Suprapubic skin (tissue), 4 donors: ENCODE results near the gene TTC28. TPM values are rescaled to one million over a fixed set of nuclear protein-coding genes. Genes with fewer than 3 reads are reported as not detected.

ENCODE experiments used
- DNase-seq, 2 donors: peaks; one replicate each; pipeline ENCODE4 v3.0.0-alpha.2; 2019; ENCODE audit warnings: low spot score in 2 of 2
- H3K27ac ChIP-seq: fragments of 200-600 bp; sonication (generic); one replicate; pipeline ENCODE4 v1.5.1; 2019
- H3K27me3 ChIP-seq: fragments of 200-600 bp; sonication (generic); one replicate; pipeline ENCODE4 v1.5.1; 2019
- H3K36me3 ChIP-seq: fragments of 200-600 bp; sonication (generic); one replicate; pipeline ENCODE4 v1.5.1; 2019
- H3K4me1 ChIP-seq: fragments of 200-600 bp; sonication (generic); one replicate; pipeline ENCODE4 v1.5.1; 2019
- H3K4me3 ChIP-seq: fragments of 200-600 bp; sonication (generic); one replicate; pipeline ENCODE4 v1.5.1; 2019; ENCODE audit warnings: mild to moderate bottlenecking
- H3K9me3 ChIP-seq: fragments of 200-600 bp; sonication (generic); one replicate; pipeline ENCODE4 v1.5.1; 2019
- EP300 ChIP-seq: sonication (generic); formaldehyde crosslinking; IDR thresholded peaks from one replicate; pipeline ENCODE4 v1.6.1; 2017; ENCODE audit warnings: antibody characterized with exemption
- POLR2A ChIP-seq, 2 donors: fragments of 450-650 bp; IDR thresholded peaks; one replicate each; pipeline ENCODE4 v1.6.1; 2017; ENCODE audit warnings: antibody characterized with exemption in 2 of 2, mild to moderate bottlenecking in 2 of 2, moderate library complexity in 2 of 2
- POLR2AphosphoS5 ChIP-seq, 3 donors: sonication (generic); formaldehyde crosslinking; IDR thresholded peaks; one replicate each; pipeline ENCODE4 v1.6.1; 2017; ENCODE audit warnings: antibody characterized with exemption in 3 of 3
- WGBS: methylation state at CpG from one replicate; pipeline ENCODE4 v1.1.5; 2018; 5-methylcytosine and 5-hydroxymethylcytosine counted together
- total RNA-seq, 4 donors: library from RNA; depleted of rRNA; stranded (reverse); fragments of >200 nt; gene quantifications; one replicate each; pipeline ENCODE4 v1.1.0, GENCODE V29; 2016
- TF ChIP-seq, protein P1 (sequence below), 2 donors: fragments of 200-600 bp in 1 of 2; fragments of 450-650 bp in 1 of 2; sonication (generic) in 1 of 2; IDR thresholded peaks; one replicate each; pipeline ENCODE4 v1.5.1; 2016 to 2019; ENCODE audit warnings: antibody characterized with exemption in 2 of 2, mild to moderate bottlenecking in 1 of 2, moderate library complexity in 1 of 2

The TTC28 gene
- total RNA-seq, 4 donors from 2014 or later = 8.1 to 23.1 (median 11.7) TPM

DNA sequence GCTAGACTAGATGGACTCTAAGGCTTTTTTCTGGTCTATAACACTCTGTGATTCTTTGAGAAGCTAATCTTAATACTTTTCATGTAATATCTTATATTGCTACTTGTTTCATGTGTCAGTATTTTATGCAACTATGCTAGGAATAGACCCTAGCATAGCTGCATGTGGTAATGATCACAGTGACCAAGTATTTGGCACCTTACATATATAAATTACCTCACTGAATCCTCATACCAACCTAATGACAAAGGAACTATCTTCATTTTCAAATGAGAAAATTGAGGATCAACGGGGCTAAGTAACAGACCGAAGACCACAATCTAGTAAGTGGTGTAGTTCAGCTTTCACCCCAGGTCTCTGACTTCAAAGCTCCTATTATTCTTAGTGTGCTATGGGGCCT lies 433.2 kb downstream of the TTC28 start:
- Histone ChIP-seq H3K27ac (no peak overlapping the region), H3K36me3 (no peaks in the 10 kb centered on the region), H3K27me3 (no peaks in the 10 kb centered on the region), H3K4me1 (peaks cover 8% of the 10 kb centered on the region), H3K4me3 (no peak overlapping the region), H3K9me3 (no peaks in the 10 kb centered on the region)
- TF ChIP-seq EP300 (no peak), POLR2AphosphoS5 (IDR thresholded peaks at IDR 0.05) (no peak), POLR2A (IDR thresholded peaks at IDR 0.05) (no peak)
- TF ChIP-seq, protein P1, sequence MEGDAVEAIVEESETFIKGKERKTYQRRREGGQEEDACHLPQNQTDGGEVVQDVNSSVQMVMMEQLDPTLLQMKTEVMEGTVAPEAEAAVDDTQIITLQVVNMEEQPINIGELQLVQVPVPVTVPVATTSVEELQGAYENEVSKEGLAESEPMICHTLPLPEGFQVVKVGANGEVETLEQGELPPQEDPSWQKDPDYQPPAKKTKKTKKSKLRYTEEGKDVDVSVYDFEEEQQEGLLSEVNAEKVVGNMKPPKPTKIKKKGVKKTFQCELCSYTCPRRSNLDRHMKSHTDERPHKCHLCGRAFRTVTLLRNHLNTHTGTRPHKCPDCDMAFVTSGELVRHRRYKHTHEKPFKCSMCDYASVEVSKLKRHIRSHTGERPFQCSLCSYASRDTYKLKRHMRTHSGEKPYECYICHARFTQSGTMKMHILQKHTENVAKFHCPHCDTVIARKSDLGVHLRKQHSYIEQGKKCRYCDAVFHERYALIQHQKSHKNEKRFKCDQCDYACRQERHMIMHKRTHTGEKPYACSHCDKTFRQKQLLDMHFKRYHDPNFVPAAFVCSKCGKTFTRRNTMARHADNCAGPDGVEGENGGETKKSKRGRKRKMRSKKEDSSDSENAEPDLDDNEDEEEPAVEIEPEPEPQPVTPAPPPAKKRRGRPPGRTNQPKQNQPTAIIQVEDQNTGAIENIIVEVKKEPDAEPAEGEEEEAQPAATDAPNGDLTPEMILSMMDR (IDR thresholded peaks at IDR 0.05) = no peak
- DNase-seq = no peak
- 78% methylated on average over 2 of the region's 2 CpGs for WGBS

DNA sequence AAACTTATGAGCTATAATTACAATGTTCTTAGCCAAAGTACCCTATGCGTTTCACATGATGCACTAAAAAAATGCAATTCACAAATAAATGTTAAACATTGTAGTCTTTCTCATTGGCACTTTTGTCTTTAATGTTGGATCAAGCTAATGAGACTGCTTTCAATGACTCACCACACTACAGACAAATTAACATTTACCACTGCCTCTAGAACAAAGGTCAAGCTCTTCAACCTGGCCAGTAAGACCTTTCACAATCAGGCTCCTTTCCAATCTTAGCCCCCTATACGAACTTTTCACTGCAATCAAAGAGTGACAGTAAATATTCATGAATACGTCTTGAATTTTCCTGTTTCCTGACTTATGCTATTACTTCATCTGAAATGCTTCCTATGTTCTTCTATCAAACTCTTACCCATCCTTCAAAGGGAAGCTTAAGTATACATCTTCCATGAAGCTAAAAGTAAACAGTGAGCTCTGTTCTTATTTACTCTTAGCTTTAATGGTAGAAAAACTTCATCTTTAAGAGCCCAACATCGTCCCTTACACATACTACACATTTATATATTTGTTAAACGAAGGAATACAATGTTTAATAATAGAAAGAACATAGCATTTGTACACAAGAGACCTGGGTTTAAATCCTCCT lies 433.9 kb downstream of the TTC28 start:
- no peak for TF ChIP-seq EP300
- no peak overlapping the region for H3K4me3 ChIP-seq
- no peaks in the 10 kb centered on the region for H3K36me3 ChIP-seq
- WGBS = 91% methylated on average over 5 of the region's 5 CpGs
- H3K27me3 ChIP-seq = no peaks in the 10 kb centered on the region
- DNase-seq = no peak
- H3K27ac ChIP-seq = no peak overlapping the region
- H3K9me3 ChIP-seq = no peaks in the 10 kb centered on the region
- H3K4me1 ChIP-seq = peaks cover 8% of the 10 kb centered on the region

DNA sequence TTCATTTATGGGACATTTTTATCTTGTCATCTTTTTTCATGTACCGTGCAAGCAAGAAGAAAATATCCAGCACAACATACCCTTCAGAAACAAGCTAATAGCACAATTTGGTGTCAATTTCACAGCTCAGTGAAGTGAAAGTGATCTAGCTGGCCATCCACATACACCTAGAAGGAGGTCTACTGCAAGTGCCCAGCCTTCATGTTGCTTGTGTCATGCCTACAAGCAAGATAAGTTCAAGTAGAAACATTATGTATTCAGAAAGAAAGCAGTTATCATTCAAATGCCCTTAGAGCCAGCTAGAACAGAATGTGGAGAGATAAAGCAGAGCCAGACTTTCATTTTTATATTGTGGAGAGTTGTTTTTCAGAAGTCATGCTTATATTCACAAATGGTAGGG lies 434.9 kb downstream of the TTC28 start:
- whole genome bisulfite sequencing = 87% methylated on average over 1 of the region's 1 CpG
- Histone ChIP-seq H3K4me1 (peaks cover 8% of the 10 kb centered on the region), H3K4me3 (no peak overlapping the region), H3K36me3 (no peaks in the 10 kb centered on the region), H3K9me3 (no peaks in the 10 kb centered on the region), H3K27me3 (no peaks in the 10 kb centered on the region), H3K27ac (no peak overlapping the region)
- TF ChIP-seq EP300 = no peak
- no peak for TF ChIP-seq POLR2AphosphoS5 (IDR thresholded peaks at IDR 0.05)
- DNase-seq = no peak

DNA sequence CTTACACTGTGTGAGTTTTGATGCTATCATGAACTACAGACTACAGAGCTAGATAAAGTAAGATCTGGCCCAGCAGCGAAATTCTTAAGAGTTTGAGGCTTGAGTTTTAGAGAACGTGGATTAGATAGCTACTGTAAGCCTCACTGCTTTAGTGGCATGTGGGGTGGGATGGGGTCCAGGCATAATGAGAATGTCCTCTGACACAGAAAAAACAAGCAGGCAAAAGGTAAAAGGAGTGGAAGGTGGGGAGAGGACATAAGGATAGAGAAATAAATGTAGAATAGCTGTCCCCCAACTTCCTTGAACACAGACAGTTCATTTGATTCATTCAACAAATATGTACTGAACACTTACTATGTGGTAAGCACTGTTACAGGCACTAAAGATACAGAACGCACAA lies 436.1 kb downstream of the TTC28 start:
- Histone ChIP-seq H3K27me3 (no peaks in the 10 kb centered on the region), H3K4me3 (no peak overlapping the region), H3K9me3 (no peaks in the 10 kb centered on the region), H3K27ac (no peak overlapping the region), H3K4me1 (peaks cover 8% of the 10 kb centered on the region), H3K36me3 (no peaks in the 10 kb centered on the region)
- DNase-seq = no peak
- 89% methylated on average over 3 of the region's 3 CpGs for WGBS
- TF ChIP-seq POLR2A (IDR thresholded peaks at IDR 0.05) (no peak), EP300 (no peak), POLR2AphosphoS5 (IDR thresholded peaks at IDR 0.05) (no peak)
- TF ChIP-seq, protein P1 (IDR thresholded peaks at IDR 0.05) = no peak

DNA sequence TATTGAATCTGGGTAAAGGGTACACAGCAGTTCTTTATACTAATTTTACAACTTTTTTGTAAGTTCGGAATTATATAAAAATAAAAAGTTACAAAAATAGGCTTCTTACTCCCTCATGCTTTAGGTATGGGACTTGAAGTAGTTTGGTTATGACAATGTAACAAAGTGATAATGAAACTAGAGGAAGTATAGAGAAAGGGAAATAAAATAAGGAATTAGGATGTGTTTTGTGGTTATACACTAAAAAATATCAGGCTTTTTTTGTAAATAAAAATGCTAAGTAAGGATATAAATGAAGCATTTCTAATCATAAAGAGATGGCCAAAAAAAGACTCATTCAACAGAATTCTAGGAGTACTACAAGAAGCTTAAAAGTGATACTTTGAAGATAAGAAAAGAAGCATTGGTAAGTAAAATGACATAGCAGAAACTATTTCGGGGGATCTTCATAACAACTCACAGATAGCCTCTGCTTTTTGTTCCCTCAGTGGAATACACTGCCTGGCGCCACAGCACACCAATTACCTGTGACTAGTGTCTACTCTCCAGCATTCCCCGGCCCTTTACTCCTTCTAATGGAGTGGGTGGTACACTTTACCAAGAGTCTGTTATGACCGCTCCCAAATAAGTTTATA lies 437.9 kb downstream of the TTC28 start:
- Histone ChIP-seq H3K9me3 (no peaks in the 10 kb centered on the region), H3K4me1 (peaks cover under 1% of the 10 kb centered on the region), H3K27me3 (no peaks in the 10 kb centered on the region), H3K27ac (no peak overlapping the region), H3K4me3 (no peak overlapping the region), H3K36me3 (no peaks in the 10 kb centered on the region)
- TF ChIP-seq POLR2A (IDR thresholded peaks at IDR 0.05) = no peak
- TF ChIP-seq, protein P1 (IDR thresholded peaks at IDR 0.05) = no peak
- no peak for TF ChIP-seq EP300
- no peak for TF ChIP-seq POLR2AphosphoS5 (IDR thresholded peaks at IDR 0.05)
- DNase-seq = no peak
- WGBS = 88% methylated on average over 5 of the region's 5 CpGs

DNA sequence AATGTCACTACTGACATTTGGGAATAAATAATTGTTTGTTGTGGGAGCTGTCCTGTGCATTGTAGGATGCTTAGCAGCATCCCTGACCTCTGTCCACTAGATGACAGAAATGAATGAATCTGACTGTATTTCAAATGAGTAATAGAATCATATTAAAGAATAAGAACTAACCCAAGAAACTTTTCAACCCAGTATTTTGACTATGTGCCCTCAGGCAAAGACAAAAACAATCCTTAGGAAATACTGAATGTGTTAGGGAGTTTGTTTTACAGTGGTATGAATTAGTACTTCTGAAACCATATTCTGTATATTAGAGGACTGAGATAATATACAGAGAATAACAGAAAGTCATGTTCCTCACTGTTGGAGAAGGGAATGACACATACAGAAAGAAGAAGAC lies 439.7 kb downstream of the TTC28 start:
- no peaks in the 10 kb centered on the region for H3K27me3 ChIP-seq
- TF ChIP-seq, protein P1 (IDR thresholded peaks at IDR 0.05) = no peak
- TF ChIP-seq POLR2A (IDR thresholded peaks at IDR 0.05) = no peak
- TF ChIP-seq POLR2AphosphoS5 (IDR thresholded peaks at IDR 0.05) = no peak
- TF ChIP-seq EP300 = no peak
- no peak overlapping the region for H3K4me3 ChIP-seq
- H3K36me3 ChIP-seq = no peaks in the 10 kb centered on the region
- no peaks in the 10 kb centered on the region for H3K4me1 ChIP-seq
- no peak for DNase-seq
- H3K27ac ChIP-seq = no peak overlapping the region
- H3K9me3 ChIP-seq = no peaks in the 10 kb centered on the region
